Astrocyte of the spinal cord (primary cell): Measurements from ENCODE around the gene METTL27.
"Not testable (repeated sequence)": the region's sequence is repeated elsewhere in the genome, so short reads cannot be mapped to it uniquely, and the experiment has no call there.

Experiments
- DNase-seq: peaks from one replicate; pipeline ENCODE4 v3.0.0; 2011; ENCODE audit warnings: low read depth, low spot score
- H3K4me3 ChIP-seq: 2 replicates; pipeline ENCODE4 v1.5.1; 2011; ENCODE audit warnings: low read depth, mild to moderate bottlenecking, low read length, moderate library complexity
- in situ Hi-C: cut with HindIII; loops from 2 replicates; pipeline ENCODE4 v1.10.0; 2017; ENCODE audit warnings: low sequenced_read_pairs
- TF ChIP-seq, protein P1 (sequence below): IDR thresholded peaks from 2 replicates; pipeline ENCODE4 v1.5.1; 2012; ENCODE audit warnings: low read depth, mild to moderate bottlenecking, low read length, inconsistent platforms

METTL27 gene

DNA sequence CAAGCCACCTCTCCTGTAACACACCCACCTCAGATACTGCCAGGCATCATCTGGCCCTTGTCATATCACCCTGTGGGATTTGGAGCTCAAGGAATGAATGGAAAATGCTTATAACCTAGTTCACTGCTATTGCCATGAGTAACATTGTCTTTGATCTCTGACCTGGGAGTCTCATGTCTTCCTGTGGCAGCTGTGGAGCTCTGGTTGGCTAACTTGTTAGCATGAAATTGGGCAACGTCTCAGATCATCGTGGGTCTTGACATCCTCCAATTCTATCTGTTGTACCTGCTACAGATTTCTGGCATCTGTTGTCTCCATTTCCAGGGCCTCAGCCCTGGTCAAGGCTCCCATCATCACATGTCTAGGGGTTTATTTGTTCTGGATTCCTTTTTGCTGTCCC is 16.5 kb upstream of the METTL27 start:
- in situ Hi-C loops = no loop called here
- H3K4me3 ChIP-seq = no peak overlapping the region
- no peak for DNase-seq
- TF ChIP-seq, protein P1, sequence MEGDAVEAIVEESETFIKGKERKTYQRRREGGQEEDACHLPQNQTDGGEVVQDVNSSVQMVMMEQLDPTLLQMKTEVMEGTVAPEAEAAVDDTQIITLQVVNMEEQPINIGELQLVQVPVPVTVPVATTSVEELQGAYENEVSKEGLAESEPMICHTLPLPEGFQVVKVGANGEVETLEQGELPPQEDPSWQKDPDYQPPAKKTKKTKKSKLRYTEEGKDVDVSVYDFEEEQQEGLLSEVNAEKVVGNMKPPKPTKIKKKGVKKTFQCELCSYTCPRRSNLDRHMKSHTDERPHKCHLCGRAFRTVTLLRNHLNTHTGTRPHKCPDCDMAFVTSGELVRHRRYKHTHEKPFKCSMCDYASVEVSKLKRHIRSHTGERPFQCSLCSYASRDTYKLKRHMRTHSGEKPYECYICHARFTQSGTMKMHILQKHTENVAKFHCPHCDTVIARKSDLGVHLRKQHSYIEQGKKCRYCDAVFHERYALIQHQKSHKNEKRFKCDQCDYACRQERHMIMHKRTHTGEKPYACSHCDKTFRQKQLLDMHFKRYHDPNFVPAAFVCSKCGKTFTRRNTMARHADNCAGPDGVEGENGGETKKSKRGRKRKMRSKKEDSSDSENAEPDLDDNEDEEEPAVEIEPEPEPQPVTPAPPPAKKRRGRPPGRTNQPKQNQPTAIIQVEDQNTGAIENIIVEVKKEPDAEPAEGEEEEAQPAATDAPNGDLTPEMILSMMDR = no peak

DNA sequence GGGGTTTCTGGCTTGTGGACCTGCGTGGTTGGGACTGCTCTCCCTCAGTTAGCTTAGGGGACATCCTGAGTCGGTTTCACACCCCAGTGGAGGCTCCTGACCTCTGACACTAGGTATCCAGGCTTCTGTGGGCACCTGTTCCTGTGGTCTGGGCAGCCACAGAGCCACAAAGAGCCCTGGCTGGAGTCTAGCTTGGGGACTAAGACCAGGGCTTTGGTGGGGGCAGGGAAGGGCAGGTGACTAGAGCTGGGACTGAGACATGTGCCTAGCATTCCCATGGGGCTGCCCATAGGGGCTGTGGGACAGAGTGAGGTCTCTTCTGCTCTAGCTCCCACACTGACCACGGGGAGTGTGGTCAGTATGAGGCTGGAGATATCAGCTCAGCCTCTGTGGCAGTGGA is 14.6 kb upstream of the METTL27 start:
- TF ChIP-seq, protein P1 = no peak
- in situ Hi-C loops = no loop called here
- H3K4me3 ChIP-seq = no peak overlapping the region
- DNase-seq = no peak

DNA sequence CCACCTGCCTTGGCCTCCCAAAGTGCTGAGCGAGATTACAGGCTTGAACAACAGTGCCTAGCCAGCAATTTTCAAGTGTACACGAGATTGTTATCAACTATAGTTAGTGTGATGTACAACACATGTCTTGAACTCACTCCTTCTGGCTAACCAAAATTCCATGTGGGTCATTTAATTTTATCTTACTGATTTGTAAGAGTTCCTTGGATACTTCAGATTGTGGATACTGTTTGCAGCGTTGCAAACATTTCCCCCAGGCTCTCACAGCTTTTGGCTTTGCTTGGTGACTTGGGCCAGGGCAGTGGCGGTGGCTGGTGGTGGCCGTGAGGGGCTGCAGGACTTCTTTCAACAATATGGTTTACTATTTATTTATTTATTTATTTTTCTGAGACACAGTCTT is 10.2 kb upstream of the METTL27 start:
- H3K4me3 ChIP-seq = no peak overlapping the region
- in situ Hi-C loops = no loop called here
- TF ChIP-seq, protein P1 = no peak
- DNase-seq = no peak

DNA sequence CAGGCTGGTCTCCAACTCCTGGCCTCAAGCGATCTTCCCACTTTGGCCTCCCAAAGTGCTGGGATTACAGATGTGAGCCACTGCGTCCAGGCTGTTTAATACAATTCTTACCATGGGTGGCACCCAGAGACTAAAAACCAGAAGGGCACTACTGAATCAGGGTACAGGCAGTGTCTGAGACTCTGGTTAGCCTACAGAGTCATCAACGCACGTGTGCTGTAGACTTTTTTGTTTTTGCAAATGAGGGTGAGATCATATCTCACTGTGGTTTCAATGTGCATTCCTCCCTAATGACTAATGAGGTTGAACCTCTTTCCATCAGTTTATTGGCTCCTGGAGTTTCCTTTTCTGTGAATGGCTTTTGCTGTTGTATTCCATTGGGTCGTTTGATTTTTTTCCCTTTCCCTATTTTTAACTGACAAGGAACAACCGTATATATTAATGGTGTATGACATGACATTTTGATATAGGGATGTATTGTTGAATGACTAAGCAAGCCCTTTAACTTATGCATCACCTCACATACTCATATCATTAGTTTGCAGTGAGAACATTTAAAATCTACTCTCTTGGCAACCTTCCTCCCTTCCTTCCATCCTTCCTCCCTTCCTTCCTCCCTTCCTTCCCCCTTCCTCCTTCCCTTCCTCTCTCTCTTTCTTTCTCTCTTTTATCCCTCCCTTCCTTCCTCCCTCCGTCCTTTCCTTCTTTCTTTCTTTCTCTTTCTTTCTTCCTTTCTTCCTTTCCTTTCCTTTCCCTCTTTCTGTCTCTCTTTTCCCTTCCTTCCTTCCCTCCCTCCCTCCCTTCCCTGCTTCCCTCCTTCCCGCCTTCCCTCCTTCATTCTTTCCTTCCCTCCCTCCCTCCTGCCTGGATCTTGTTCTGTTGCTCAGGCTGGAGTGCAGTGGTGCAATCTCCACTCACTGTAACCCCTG is 9.4 kb upstream of the METTL27 start:
- no peak overlapping the region for H3K4me3 ChIP-seq
- DNase-seq = peak; percentile 97
- TF ChIP-seq, protein P1 = no peak
- in situ Hi-C loops = no loop called here

DNA sequence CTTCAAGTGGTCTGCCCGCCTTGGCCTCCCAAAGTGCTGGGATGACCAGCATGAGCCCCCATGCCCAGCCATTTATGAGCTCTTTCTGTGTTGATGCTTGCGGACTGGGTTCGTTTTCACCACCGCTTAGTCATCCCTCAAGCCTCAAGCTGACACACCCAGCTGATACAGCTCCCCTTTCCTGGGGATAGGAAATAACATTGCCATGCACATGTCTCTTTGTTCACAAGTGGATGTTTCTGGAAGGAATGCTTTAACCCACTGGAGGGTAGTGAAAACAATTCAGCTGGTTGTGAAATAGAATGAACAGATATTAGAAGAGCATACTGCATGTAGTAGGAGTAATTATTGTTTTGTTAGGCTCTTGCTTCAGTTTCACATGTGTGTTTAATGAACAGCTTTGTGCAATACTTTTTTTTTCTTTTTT is 8.5 kb upstream of the METTL27 start:
- TF ChIP-seq, protein P1 = no peak
- in situ Hi-C loops = no loop called here
- H3K4me3 ChIP-seq = no peak overlapping the region
- peak; percentile 98 for DNase-seq

DNA sequence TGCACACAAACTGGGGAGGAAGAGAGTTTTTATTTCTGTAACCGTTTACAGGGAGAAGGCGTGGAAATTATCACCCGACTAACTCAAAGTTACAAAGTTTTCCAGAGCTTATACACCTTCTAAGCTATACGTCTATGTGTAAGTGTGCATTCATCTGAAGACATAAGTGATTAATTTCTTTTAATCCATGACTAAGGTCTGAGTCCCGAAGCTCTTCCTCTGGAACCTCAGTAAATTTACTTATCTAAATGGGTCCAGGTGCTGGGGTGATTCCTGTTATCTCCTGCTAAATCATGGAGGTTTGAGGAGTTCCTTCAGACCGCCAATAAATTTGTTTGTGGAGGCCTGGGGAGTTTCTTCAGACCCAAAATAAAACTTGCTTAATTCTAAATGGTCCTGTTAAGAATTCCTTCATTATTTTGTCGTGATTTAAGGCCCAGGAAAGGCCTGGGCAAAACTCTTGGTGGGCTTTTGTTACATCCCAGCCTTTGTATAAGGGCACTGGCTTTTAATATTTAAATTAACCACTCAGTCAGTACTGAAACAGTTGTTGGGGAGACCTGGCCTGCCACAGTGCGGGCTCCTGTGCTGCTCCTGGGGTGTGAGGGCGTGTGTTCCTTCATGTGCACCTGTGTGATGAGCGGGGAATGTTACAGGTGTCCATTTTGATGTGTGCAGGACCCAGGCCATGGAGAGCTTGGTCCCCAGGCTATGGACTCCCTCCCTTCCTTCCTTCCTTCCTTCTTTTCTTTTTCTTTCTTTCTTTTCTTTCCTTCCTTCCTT is 5.8 kb upstream of the METTL27 start:
- in situ Hi-C loops = no loop called here
- DNase-seq = no peak
- TF ChIP-seq, protein P1 = no peak
- no peak overlapping the region for H3K4me3 ChIP-seq

DNA sequence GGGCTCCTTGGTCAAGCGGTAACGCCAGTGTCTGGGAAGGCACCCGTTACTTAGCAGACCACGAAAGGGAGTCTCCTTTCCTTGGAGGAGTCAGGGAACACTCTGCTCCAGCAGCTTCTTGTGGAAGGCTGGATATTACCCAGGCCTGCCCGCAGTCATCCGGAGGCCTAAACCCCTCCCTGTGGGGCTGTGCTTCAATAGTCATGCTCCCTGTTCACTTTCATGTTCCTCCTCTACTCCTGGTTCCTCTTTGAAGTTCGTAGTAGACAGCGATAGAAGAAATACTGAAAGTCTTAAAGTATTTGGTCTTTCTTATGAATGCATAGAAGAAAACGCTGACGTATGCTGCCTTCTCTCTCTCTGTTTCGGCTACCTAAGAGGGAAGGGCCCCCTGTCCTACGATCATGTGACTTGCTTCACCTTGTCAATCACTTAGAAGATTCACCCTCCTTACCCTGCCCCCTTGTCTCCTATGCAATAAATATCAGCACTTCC is 3.4 kb upstream of the METTL27 start:
- H3K4me3 ChIP-seq, in situ Hi-C loops, DNase-seq: not testable (repeated sequence)
